HepG2 (cell line): ENCODE data around the gene ACTR1B. TPM values are rescaled to one million over a fixed set of nuclear protein-coding genes. Genes with fewer than 3 reads are reported as not detected.

ENCODE experiments used
- ATF7 ChIP-seq, 2 experiments: fragments of 450-650 bp in 1 of 2; sonication (generic) in 1 of 2; formaldehyde crosslinking in 1 of 2; IDR thresholded peaks; 2 replicates each; pipeline versions ENCODE4 v1.4.0 to v1.6.1; 2016 to 2020; ENCODE audit warnings: antibody characterized with exemption in 1 of 2, mild to moderate bottlenecking in 1 of 2, missing genetic modification reagents in 1 of 2
- CBX1 ChIP-seq: IDR thresholded peaks from one replicate; pipeline ENCODE4 v1.6.1; 2016; ENCODE audit warnings: antibody characterized with exemption, low read depth
- DNMT1 ChIP-seq: sonication (generic); formaldehyde crosslinking; IDR thresholded peaks from 2 replicates; pipeline ENCODE4 v1.5.1; 2020; ENCODE audit warnings: mild to moderate bottlenecking, missing genetic modification reagents
- GPN1 ChIP-seq: sonication (generic); formaldehyde crosslinking; IDR thresholded peaks from 2 replicates; pipeline ENCODE4 v1.5.1; 2020; ENCODE audit warnings: missing genetic modification reagents, borderline replicate concordance
- GTF2F1 ChIP-seq: fragments of 150-350 bp; IDR thresholded peaks from 2 replicates; pipeline ENCODE4 v1.6.1; 2014; ENCODE audit warnings: low read length
- HHEX ChIP-seq: IDR thresholded peaks from 2 replicates; pipeline ENCODE4 v1.6.1; 2016; ENCODE audit warnings: control low read depth
- IKZF4 ChIP-seq: sonication (generic); formaldehyde crosslinking; IDR thresholded peaks from 2 replicates; pipeline ENCODE4 v1.5.1; 2020; ENCODE audit warnings: borderline replicate concordance, mild to moderate bottlenecking, low read depth, missing genetic modification reagents; ENCODE audit errors: not compliant biosample characterization
- KMT2A ChIP-seq: sonication (generic); formaldehyde crosslinking; IDR thresholded peaks from 2 replicates; pipeline ENCODE4 v1.4.0; 2020; ENCODE audit warnings: missing genetic modification reagents
- MTF1 ChIP-seq: sonication (generic); formaldehyde crosslinking; IDR thresholded peaks from 2 replicates; pipeline ENCODE4 v1.5.0; 2020; ENCODE audit warnings: missing genetic modification reagents
- NFYC ChIP-seq: IDR thresholded peaks from 2 replicates; pipeline ENCODE4 v1.6.1; 2016; ENCODE audit warnings: missing genetic modification reagents, missing compliant biosample characterization
- NRL ChIP-seq: sonication (generic); formaldehyde crosslinking; IDR thresholded peaks from 2 replicates; pipeline ENCODE4 v1.5.0; 2020; ENCODE audit warnings: missing genetic modification reagents, mild to moderate bottlenecking, moderate library complexity, borderline replicate concordance
- RFX5 ChIP-seq: IDR thresholded peaks from 2 replicates; pipeline ENCODE4 v1.6.1; 2011; ENCODE audit warnings: low read depth, low read length, improper control_type of control experiment
- SOX5 ChIP-seq: IDR thresholded peaks from 2 replicates; pipeline ENCODE4 v1.6.1; 2016; ENCODE audit warnings: borderline replicate concordance
- TGIF2 ChIP-seq: IDR thresholded peaks from 2 replicates; pipeline ENCODE4 v1.6.1; 2016; ENCODE audit warnings: control low read depth, missing compliant biosample characterization
- ZBTB25 ChIP-seq: IDR thresholded peaks from 2 replicates; pipeline ENCODE4 v1.6.1; 2018; ENCODE audit warnings: missing genetic modification reagents
- ZFAT ChIP-seq: sonication (generic); formaldehyde crosslinking; conservative IDR thresholded peaks from 2 replicates; pipeline ENCODE4 v1.8.1; 2023; ENCODE audit warnings: missing genetic modification reagents, inconsistent platforms
- ZNF232 ChIP-seq: sonication (generic); formaldehyde crosslinking; IDR thresholded peaks from 2 replicates; pipeline ENCODE4 v1.4.0; 2020; ENCODE audit warnings: missing genetic modification reagents, borderline replicate concordance
- ZNF24 ChIP-seq: fragments of 450-650 bp; IDR thresholded peaks from 2 replicates; pipeline ENCODE4 v1.6.1; 2017; ENCODE audit warnings: antibody characterized with exemption, mild to moderate bottlenecking
- ZSCAN12 ChIP-seq: sonication (generic); formaldehyde crosslinking; IDR thresholded peaks from 2 replicates; pipeline ENCODE4 v1.9.0; 2021; ENCODE audit warnings: mild to moderate bottlenecking, missing genetic modification reagents
- polyA plus RNA-seq, 8 experiments: library from polyadenylated mRNA; depleted of rRNA in 3 of 8; stranded (reverse) in 7 of 8; unstranded in 1 of 8; fragments of >200 nt; fragmentation: Illumina TruSeq in 4 of 8; extraction: Trizol in 4 of 8; gene quantifications; 2 replicates each; pipeline versions ENCODE4 v1.2.1 to v1.2.3, GENCODE V29; 2011 to 2016; ENCODE audit warnings: low read depth in 4 of 8, missing spikeins in 1 of 8, mixed read lengths in 1 of 8; ENCODE audit not compliant: insufficient read depth in 1 of 8
- total RNA-seq, 5 experiments: library from RNA; depleted of rRNA; stranded (reverse); fragments of >200 nt; fragmentation: Illumina TruSeq; extraction: Trizol; gene quantifications; 2 replicates each; pipeline ENCODE4 v1.2.3, GENCODE V29; 2016; ENCODE audit warnings: low read depth in 1 of 5
- TF ChIP-seq, protein P1 (sequence below): sonication (generic); formaldehyde crosslinking; IDR thresholded peaks from 2 replicates; pipeline ENCODE4 v1.5.0; 2020; ENCODE audit warnings: mild to moderate bottlenecking, missing genetic modification reagents
- TF ChIP-seq, protein P2 (sequence below), 2 experiments: fragments of 450-650 bp in 1 of 2; sonication (generic) in 1 of 2; formaldehyde crosslinking; IDR thresholded peaks; 2 replicates each; pipeline versions ENCODE4 v1.5.0 to v1.8.0; 2020 to 2022; ENCODE audit warnings: mild to moderate bottlenecking in 1 of 2, missing genetic modification reagents in 1 of 2

Gene ACTR1B
- total and polyA plus RNA-seq, 2 of the 13 experiments (the other 11 are each of a cell fraction or from before 2014, with no cell fraction given) = 61.7 to 76.7 TPM

DNA sequence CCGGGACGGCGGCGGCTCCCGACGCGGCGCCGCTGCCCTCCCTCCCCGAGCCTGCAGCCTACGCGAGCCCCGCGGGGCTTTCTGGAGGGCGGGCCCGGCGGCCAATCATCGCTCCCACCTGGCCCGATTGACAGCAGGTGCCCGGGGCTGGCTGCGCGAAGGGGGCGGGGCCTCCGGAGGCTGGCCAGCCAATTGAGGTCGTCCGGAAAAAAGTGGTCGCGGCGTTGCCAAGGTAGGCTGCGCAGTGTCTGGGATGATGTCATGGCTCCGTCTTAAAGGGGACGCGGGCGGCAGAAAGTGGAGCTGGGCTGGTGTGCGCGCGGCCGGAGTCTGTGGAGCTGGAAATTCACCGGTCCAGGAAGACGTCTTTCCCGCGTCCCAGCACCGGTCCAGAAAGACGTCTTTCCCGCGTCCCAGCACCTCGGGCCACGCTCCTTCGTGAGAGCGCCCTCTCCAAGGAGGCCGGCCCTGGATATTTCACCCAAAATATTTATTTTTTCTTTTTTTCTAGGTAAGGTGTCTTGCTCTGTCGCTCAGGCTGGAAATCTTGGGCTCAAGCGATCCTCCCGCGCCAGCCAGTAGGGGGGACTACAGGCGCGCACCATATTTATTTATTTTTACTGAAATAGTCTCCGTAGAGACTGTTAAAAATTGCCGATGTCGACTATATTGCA, at the start of gene ACTR1B (continued):
- TF ChIP-seq, protein P1, sequence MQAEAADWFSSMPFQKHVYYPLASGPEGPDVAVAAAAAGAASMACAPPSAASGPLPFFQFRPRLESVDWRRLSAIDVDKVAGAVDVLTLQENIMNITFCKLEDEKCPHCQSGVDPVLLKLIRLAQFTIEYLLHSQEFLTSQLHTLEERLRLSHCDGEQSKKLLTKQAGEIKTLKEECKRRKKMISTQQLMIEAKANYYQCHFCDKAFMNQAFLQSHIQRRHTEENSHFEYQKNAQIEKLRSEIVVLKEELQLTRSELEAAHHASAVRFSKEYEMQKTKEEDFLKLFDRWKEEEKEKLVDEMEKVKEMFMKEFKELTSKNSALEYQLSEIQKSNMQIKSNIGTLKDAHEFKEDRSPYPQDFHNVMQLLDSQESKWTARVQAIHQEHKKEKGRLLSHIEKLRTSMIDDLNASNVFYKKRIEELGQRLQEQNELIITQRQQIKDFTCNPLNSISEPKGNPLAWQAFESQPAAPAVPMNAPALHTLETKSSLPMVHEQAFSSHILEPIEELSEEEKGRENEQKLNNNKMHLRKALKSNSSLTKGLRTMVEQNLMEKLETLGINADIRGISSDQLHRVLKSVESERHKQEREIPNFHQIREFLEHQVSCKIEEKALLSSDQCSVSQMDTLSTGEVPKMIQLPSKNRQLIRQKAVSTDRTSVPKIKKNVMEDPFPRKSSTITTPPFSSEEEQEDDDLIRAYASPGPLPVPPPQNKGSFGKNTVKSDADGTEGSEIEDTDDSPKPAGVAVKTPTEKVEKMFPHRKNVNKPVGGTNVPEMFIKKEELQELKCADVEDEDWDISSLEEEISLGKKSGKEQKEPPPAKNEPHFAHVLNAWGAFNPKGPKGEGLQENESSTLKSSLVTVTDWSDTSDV = no peak
- peak; percentile 85 for TF ChIP-seq ZBTB25 (CRISPR knock-in tag)
- peak; percentile 99 for TF ChIP-seq ATF7 (IDR thresholded peaks at IDR 0.05)
- TF ChIP-seq ATF7 (CRISPR knock-in tag; IDR thresholded peaks at IDR 0.05) = peak; percentile 100
- TF ChIP-seq ZNF24 = no peak
- TF ChIP-seq GPN1 (CRISPR knock-in tag) = no peak
- no peak for TF ChIP-seq GTF2F1
- no peak for TF ChIP-seq SOX5 (CRISPR knock-in tag)
- TF ChIP-seq IKZF4 = no peak
- TF ChIP-seq NRL (CRISPR knock-in tag) = peak; percentile 39; the same call in 1 of the 2 replicates
- TF ChIP-seq ZNF232 (CRISPR knock-in tag) = no peak; the same call in 1 of the 2 replicates
- no peak for TF ChIP-seq MTF1
- TF ChIP-seq ZSCAN12 (CRISPR knock-in tag) = 0 out of 2 replicates have a peak, but pooled peaks have one; percentile 68
- no peak for TF ChIP-seq DNMT1
- TF ChIP-seq RFX5 = peak; percentile 98
- TF ChIP-seq HHEX = no peak
- TF ChIP-seq KMT2A = peak; percentile 63
- TF ChIP-seq CBX1 = peak; percentile 29
- TF ChIP-seq, protein P2, sequence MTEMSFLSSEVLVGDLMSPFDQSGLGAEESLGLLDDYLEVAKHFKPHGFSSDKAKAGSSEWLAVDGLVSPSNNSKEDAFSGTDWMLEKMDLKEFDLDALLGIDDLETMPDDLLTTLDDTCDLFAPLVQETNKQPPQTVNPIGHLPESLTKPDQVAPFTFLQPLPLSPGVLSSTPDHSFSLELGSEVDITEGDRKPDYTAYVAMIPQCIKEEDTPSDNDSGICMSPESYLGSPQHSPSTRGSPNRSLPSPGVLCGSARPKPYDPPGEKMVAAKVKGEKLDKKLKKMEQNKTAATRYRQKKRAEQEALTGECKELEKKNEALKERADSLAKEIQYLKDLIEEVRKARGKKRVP (CRISPR knock-in tag; IDR thresholded peaks at IDR 0.05) = no peak; a peak in 1 of 4 replicates
- TF ChIP-seq NFYC (CRISPR knock-in tag) = peak; percentile 94
- no peak for TF ChIP-seq TGIF2 (CRISPR knock-in tag)
- no peak for TF ChIP-seq ZFAT (CRISPR knock-in tag)
